HCT116 (cell line): ENCODE data around the gene YTHDF1. TPM values are rescaled to one million over a fixed set of nuclear protein-coding genes. Genes with fewer than 3 reads are reported as not detected.
"Not testable (repeated sequence)": the region's sequence is repeated elsewhere in the genome, so short reads cannot be mapped to it uniquely, and the experiment has no call there.

Source experiments
- ATAC-seq: fragments of 200-7000 bp; cut with Tn5 transposase; 2 replicates; pipeline ENCODE4 v1.9.1; 2020; ENCODE audit warnings: mild to moderate bottlenecking, moderate library complexity
- BruUV-seq: library from RNA; stranded (reverse); fragments of 400-500 nt; replicated peaks from 2 replicates; lab custom pipeline; 2021; lab: Mats Ljungman, UMichigan
- CTCF ChIA-PET: fragments of 300-600 bp; sonication (Branson Sonifier 250); formaldehyde crosslinking; loops from one replicate; lab custom pipeline; 2021; ENCODE audit warnings: antibody characterized with exemption; lab: Charles Lee
- POLR2A ChIA-PET: fragments of 300-600, 350-600 bp; sonication (Branson Sonifier 250); formaldehyde crosslinking; loops from one replicate; lab custom pipeline; 2021; ENCODE audit warnings: antibody characterized with exemption; lab: Charles Lee
- RAD21 ChIA-PET, 2 experiments: fragments of 300-600 bp; sonication (Branson Sonifier 250); formaldehyde crosslinking; loops; one replicate each; lab custom pipeline; 2023; ENCODE audit warnings: low total read pairs in 2 of 2; ENCODE audit not compliant: uncharacterized antibody in 2 of 2, unreplicated experiment in 2 of 2, low non-redundant PET in 1 of 2; lab: Charles Lee
- DNase-seq: peaks from one replicate; pipeline ENCODE4 v3.0.0-alpha.2; 2010; ENCODE audit warnings: low read depth, low spot score
- H2AFZ ChIP-seq: fragments of 200-600 bp; shearing (Covaris generic), sonication (generic); 2 replicates; pipeline ENCODE4 v1.6.1; 2017; ENCODE audit warnings: low read depth, mixed run types, mixed read lengths, antibody characterized with exemption, low read length; ENCODE audit not compliant: poor library complexity, severe bottlenecking
- H3K27ac ChIP-seq: 2 replicates; pipeline ENCODE4 v1.5.1; 2012; ENCODE audit warnings: low read depth, low read length
- H3K27me3 ChIP-seq: fragments of 200-600 bp; sonication (generic); 2 replicates; pipeline ENCODE4 v1.6.1; 2016; ENCODE audit warnings: mixed run types, low read length, mixed read lengths; ENCODE audit not compliant: insufficient read depth
- H3K36me3 ChIP-seq, 2 experiments: fragments of 200-500 bp in 1 of 2; fragments of 200-600 bp in 1 of 2; sonication (Bioruptor generic) in 1 of 2; sonication (generic) in 1 of 2; 2 replicates each; pipeline versions ENCODE4 v1.5.1 to v1.6.1; 2014 to 2016; ENCODE audit warnings: low read length in 2 of 2, inconsistent platforms in 1 of 2, mixed read lengths in 1 of 2, mixed run types in 1 of 2; ENCODE audit not compliant: insufficient read depth in 2 of 2, control insufficient read depth in 1 of 2
- H3K4me1 ChIP-seq, 2 experiments: fragments of 200-600 bp in 1 of 2; sonication (generic) in 1 of 2; 2 replicates each; pipeline versions ENCODE4 v1.5.1 to v1.6.1; 2012 to 2017; ENCODE audit warnings: low read length in 2 of 2, inconsistent platforms in 1 of 2, mild to moderate bottlenecking in 1 of 2, mixed read lengths in 1 of 2, mixed run types in 1 of 2, moderate library complexity in 1 of 2; ENCODE audit not compliant: insufficient read depth in 2 of 2, control insufficient read depth in 1 of 2
- H3K4me2 ChIP-seq: fragments of 200-600 bp; sonication (generic); 2 replicates; pipeline ENCODE4 v1.6.1; 2017; ENCODE audit warnings: mixed run types, low read length, mixed read lengths
- H3K4me3 ChIP-seq, 2 experiments: fragments of 200-600 bp in 1 of 2; sonication (generic) in 1 of 2; replicated peaks in 1 of 2; 2 replicates each; pipeline ENCODE4 v1.5.1; 2011 to 2016; ENCODE audit warnings: low read length in 2 of 2, control low read depth in 1 of 2, low read depth in 1 of 2, mild to moderate bottlenecking in 1 of 2, mixed read lengths in 1 of 2, mixed run types in 1 of 2
- H3K79me2 ChIP-seq: fragments of 200-600 bp; sonication (generic); 2 replicates; pipeline ENCODE4 v1.6.1; 2017; ENCODE audit warnings: mild to moderate bottlenecking, mixed run types, low read length, moderate library complexity, mixed read lengths; ENCODE audit not compliant: insufficient read depth
- H3K9ac ChIP-seq: fragments of 200-600 bp; sonication (generic); 2 replicates; pipeline ENCODE4 v1.6.1; 2016; ENCODE audit warnings: low read length, mixed read lengths
- H3K9me2 ChIP-seq: fragments of 200-600 bp; sonication (generic), shearing (Covaris generic); 2 replicates; pipeline ENCODE4 v1.6.1; 2017; ENCODE audit warnings: mixed run types, mild to moderate bottlenecking, moderate library complexity; ENCODE audit not compliant: insufficient read depth
- H3K9me3 ChIP-seq, 2 experiments: fragments of 200-500 bp in 1 of 2; fragments of 200-600 bp in 1 of 2; sonication (Bioruptor generic) in 1 of 2; sonication (generic) in 1 of 2; 2 replicates each; pipeline ENCODE4 v1.6.1; 2014 to 2017; ENCODE audit warnings: low read length in 2 of 2, mixed read lengths in 2 of 2, inconsistent platforms in 1 of 2, low read depth in 1 of 2, mild to moderate bottlenecking in 1 of 2, mixed run types in 1 of 2, moderate library complexity in 1 of 2; ENCODE audit not compliant: control insufficient read depth in 1 of 2, insufficient read depth in 1 of 2
- H4K20me1 ChIP-seq: fragments of 200-600 bp; sonication (generic), shearing (Covaris generic); 2 replicates; pipeline ENCODE4 v1.6.1; 2017; ENCODE audit warnings: mixed run types, mild to moderate bottlenecking, moderate library complexity; ENCODE audit not compliant: insufficient read depth
- CBX3 ChIP-seq: IDR thresholded peaks from 2 replicates; pipeline ENCODE4 v1.6.1; 2012; ENCODE audit warnings: low read depth
- CTCF ChIP-seq, 3 experiments: fragments of 200-600 bp in 1 of 3; sonication (generic) in 1 of 3; IDR thresholded peaks in 2 of 3; conservative IDR thresholded peaks in 1 of 3; 2 replicates each; pipeline ENCODE4 v1.5.1; 2012 to 2017; ENCODE audit warnings: low read depth in 2 of 3, low read length in 2 of 3, antibody characterized with exemption in 1 of 3, borderline replicate concordance in 1 of 3, control low read depth in 1 of 3, mild to moderate bottlenecking in 1 of 3, mixed read lengths in 1 of 3, mixed run types in 1 of 3, moderate library complexity in 1 of 3; ENCODE audit not compliant: insufficient read depth in 1 of 3
- FOSL1 ChIP-seq: IDR thresholded peaks from 2 replicates; pipeline ENCODE4 v1.6.1; 2012; ENCODE audit warnings: low read depth
- JUND ChIP-seq: IDR thresholded peaks from 2 replicates; pipeline ENCODE4 v1.6.1; 2012
- MAX ChIP-seq: IDR thresholded peaks from 2 replicates; pipeline ENCODE4 v1.6.1; 2012
- POLR2AphosphoS5 ChIP-seq: IDR thresholded peaks from 2 replicates; pipeline ENCODE4 v1.6.1; 2011; ENCODE audit warnings: mild to moderate bottlenecking, low read depth, low read length, moderate library complexity
- REST ChIP-seq: IDR thresholded peaks from 2 replicates; pipeline ENCODE4 v1.6.1; 2012; ENCODE audit warnings: low read depth
- intact Hi-C: fragments of 100-400 bp; cut with micrococcal nuclease; formaldehyde crosslinking; loops from 2 replicates; pipeline ENCODE4 v1.10.0; 2022
- total RNA-seq: library from RNA; stranded (reverse); gene quantifications from one replicate; pipeline ENCODE4 v1.2.1, GENCODE V29; 2021; ENCODE audit not compliant: unreplicated experiment

YTHDF1 gene
- total RNA-seq, 1 experiment from 2014 or later, result 42.8 TPM

- TF ChIP-seq CTCF (IDR thresholded peaks at IDR 0.05 in 2 of 3, conservative IDR thresholded peaks at IDR 0.05 in 1 of 3; ENCODE audit: borderline replicate concordance in 1 of 3, insufficient read depth in 1 of 3, low read depth in 2 of 3, low read length in 2 of 3) (no peak), CBX3 (no peak), FOSL1 (no peak), REST (no peak), JUND (no peak), POLR2AphosphoS5 (no peak), MAX (no peak)
Measured at GRCh38 chr20:63159826-63160640, 55.9 kb downstream of the YTHDF1 start (continued).

GRCh38 chr20:63159251-63159650, 56.7 kb downstream of the YTHDF1 start:
- RAD21 ChIA-PET, result interaction anchor here in 1 of 2 experiments (1.2 kb wide), 1 partner anchor 14 kb away, joined by 4 read pairs; no protein-coding TSS in a partner anchor
- H3K9me2 ChIP-seq, H2AFZ ChIP-seq, H3K27ac ChIP-seq, ATAC-seq, BruUV-seq, POLR2A ChIA-PET, H3K79me2 ChIP-seq, DNase-seq, H3K9me3 ChIP-seq, H3K27me3 ChIP-seq, H3K9ac ChIP-seq, H3K4me3 ChIP-seq, CTCF ChIA-PET, H3K36me3 ChIP-seq, H4K20me1 ChIP-seq, H3K4me1 ChIP-seq, H3K4me2 ChIP-seq, intact Hi-C loops: not testable (repeated sequence)
